ENCODE data around the gene CHGA. TPM values are rescaled to one million over a fixed set of nuclear protein-coding genes. Genes with fewer than 3 reads are reported as not detected.

CHGA gene
- total RNA-seq, 1 donor from 2014 or later, result 21.9 TPM

DNA sequence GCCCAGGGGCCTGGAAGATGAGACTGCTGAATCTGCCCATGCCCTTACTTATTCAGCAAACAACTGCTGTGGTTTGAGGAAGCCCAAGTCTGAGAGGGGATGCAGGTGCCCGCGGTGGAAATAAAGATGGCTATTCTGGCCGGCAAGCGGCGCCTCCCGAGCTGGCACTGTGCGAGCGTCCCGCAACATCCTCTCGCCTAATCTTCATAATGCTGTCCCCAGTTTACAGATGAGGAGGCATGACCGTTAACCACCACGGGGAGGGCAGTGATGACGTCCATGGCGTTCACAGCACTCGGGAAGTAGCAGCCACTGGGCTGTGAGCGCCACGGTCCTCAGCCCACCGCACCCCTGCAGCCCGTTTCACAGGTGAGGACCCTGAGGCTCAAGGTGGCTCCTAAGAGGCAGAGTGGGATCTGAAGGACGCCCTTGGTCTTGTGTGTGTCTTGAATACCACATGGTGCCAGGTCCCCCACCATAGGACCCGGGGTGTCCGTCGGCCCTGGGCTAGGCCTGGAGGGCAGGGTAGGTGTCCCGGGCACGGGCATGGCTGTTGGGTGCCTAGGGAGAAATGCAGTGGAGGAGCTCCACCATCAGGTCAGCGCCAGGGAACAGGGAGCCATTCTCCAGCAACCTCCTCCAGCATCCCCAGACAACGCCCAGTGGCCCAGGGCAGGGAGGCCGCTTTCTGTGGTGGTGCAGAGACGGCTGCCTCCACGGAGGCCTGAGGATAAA, 20.2 kb downstream of the CHGA start:
- no peak for DNase-seq (ENCODE audit: low spot score)

DNA sequence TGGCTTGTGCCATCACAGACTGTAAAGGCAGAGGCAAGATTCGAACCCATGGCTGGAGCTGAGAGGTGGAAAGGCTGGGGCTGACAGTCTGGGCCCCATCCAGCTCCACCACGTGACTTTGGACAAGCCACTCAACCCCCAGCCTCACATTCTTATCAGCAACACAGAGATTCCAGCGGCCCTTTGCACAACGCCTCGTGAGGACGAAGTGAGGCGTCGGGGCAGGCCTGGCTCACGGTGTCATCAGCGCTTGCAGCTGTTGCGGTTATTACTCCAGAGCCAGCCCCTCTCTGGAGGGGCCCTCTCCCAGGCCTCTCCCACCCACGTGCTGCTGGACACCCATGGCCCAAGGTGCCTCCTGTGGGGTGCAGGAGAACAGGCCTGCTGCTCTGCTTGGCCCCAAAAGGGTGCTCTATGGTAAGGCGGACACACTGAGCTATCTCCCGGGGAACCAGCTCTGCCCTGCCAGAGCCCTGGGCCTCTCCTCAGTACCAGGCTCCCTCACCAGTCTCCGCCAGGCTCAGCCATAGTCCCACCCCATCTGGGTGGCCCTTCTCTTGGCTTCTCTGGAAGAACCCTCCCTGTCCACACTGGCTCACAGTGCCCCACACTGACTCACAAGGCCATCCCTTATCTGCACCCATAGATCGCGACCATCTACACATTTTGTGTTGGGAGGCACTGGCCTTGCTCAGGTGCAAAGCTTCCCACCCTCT, 21.1 kb downstream of the CHGA start:
- DNase-seq (ENCODE audit: low spot score), result no peak

DNA sequence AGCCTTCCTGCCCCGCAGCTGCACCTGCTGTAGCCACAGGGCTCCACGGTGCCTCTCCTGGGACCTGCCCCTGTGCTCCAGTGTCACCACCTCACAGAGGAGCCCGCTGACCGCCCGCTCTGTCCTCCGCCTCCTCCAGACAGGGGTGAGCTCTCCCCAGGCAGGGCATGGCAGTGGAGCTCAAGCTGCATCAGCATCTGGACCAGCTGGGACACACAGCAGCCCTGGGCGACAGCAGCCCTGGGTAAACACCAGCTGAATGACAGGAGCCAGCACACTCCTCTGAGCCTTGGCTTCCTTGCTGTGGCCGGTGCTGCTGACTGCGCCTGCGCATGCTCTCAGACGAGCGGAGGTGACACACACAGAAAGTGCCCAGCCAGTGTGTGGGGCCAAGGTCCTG, 22.0 kb downstream of the CHGA start:
- no peak for DNase-seq (ENCODE audit: low spot score)

DNA sequence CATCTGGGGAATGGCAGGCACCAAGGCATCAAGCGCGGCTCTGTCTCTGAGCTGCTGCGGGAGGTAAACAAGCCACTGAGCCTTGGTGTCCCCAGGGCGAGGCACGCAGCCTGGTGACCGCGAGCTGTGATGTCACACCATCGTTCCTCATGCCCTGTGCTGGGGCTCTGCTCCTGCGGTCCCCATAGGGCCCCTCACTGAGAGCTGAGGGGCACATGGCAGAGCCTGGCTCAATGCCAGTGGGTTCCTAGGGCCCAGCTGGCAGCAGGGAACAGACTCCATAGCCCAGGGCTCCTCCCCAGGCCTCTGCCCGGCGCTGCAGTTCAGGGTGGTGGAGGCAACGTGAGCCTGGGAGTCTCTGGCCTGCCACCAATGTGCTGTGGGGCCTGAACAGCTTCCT, 22.6 kb downstream of the CHGA start:
- DNase-seq (ENCODE audit: low spot score), result no peak

DNA sequence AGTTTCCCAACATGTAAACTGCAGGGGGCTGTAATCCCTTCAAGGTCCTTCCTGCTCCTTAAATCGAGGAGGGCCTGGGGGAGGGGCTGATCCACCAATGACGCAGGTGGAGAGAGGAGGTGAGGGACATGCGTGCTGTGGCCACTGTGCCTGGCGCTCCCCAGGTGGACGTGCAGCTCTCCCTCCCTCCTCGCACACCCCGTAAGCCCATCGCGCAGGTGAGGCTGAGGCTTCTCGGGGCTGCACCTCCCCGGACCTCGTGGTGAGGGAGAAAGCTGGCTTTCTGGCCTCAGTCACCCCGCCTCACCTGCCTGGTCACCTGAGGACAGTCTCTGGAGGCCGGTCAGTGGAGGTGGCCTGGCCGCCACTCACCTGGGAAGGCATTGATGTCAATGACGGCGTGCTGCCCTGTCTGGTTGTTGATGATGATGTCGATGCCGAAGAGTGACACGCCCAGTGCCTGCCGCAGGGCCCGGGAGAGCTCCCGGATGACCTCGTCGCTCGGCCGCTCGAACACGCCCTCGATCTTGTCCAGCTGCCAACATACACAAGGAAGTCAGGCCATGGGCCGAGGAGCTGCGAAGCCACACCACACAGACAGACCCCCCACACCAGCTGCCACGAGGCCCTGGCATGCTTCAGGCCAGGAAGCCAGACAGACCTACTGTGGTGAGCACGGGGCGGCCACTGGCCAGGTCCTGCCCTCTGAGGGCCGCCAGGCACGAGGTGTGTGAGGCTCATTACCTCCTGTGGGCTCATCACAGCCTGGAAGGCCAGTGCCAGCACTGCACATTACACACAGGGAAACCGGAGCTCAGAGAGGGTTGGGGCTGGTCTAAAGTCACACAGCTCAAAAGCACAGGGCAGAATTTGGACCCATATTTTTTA, 23.3 kb downstream of the CHGA start:
- DNase-seq (ENCODE audit: low spot score), result no peak

DNA sequence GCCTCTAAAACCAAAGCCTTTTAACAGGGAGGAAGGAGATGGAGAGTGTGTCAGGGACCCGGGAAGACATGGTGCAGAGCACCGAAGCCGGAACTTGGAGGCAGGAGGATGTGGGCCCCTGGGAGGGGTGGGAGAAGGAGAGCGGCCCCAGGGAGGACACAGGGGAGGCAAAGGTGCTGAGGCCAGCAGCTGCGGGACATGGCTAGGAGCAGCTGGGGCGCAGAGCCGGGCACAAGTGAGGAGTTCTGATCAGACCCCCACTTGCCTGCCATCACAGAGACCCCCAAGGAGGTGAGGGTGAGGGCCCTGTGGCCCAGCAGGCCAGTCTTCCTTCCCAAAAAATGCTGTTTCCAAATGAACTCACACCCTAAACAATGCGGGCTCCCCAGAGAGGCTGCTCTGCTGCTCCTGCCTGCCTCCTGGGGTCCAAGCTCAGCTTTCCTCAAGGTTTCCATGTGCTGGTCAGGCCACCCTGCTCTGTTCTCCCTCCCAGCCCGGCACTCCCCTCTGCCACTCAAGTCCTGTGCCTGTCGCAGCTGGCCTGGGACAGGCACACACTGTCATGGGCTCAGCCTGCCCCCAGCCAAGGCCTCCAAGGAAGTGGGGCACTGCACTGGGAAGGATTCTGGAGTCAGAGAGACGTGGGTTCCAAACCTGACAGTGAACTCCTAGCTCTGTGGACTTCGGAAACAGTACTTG, 24.0 kb downstream of the CHGA start:
- DNase-seq (ENCODE audit: low spot score), result no peak

DNA sequence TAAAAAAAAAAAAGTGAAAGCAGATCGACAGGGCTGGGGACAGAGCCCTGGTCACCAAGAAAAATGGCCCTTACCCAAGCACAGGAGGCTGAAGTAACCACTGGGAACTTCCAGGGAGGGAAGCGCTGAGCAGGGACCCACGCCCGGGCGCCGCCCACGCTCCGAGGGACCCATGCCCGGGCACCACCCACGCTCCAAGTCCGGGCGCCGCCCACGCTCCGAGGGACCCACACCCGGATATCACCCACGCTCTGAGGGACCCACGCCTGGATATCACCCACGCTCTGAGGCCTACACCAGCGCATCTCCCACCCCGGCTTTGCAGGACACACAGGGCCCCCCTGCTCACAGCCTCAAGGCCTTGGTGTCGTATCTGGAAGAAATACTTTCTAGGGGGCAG, 25.7 kb downstream of the CHGA start:
- DNase-seq (ENCODE audit: low spot score), result no peak

DNA sequence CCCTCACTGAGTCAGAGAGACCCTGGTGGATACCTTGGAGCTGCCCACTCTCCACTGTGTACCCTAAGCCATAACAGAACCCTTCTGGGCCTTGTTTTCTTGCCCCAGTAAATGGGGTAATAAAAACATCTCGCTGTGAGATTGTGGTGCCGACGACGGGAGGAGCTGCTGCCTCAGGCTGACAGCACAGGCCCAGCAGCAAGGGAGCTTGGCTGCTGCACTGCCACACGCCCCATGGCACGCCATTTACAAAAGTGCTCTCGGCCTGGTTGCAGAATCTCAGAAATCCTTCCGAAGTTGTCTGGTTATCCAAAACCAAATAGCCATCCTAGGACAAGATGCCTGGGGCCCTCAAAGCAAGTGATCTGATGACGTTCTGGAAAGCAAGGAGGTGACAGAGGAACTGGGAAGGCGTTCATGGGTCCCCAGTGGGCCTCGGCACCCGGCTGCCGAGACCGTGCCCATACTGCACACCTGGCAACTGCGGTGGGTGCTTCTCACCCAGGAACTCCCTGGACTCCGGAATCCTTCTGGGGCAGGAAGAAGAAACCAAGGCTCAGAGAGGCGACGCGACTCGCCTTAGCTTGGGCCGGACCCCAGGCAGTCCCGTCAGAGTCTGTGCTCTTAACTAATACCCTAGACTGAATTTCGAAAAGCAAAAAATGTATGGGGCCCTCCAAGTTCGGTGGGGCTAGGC, 26.7 kb downstream of the CHGA start:
- no peak for DNase-seq (ENCODE audit: low spot score)

DNA sequence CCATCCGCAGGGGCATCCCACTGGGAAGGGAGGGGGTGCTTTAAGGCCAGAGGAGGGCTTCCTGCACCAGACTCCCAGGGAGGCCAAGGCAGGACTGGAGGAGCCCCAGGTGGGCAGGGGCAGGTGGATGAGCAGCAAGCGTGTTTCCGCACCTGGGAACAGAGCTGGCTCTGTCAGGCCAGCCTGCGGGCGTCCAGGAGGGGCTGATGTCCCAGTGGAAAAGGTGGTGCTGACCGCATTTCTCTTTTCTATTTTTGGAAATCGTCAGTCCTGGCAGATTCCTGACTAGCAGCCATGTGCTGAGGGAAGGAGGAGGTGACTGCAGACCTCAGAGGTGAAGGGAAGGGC, 27.2 kb downstream of the CHGA start:
- DNase-seq (ENCODE audit: low spot score), result no peak

DNA sequence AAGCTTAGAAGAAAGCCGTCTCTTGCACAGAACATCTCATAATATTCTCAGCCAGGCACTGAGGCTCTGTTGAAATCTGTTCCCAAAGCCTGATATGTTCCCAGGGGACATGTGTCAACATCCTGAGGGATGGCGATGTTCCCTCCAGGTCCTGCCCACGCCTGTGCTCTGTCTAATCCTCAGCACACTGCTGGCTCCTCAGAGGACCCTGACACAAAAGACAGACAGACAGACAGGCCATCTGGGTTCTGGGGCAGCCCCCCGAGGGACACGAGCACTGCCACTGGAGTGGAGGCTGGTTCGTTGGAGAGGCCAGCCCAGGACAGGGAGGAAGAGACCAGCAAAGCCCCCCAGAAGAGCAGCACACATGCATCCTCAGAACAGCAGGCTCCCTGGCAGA, 27.8 kb downstream of the CHGA start:
- no peak for DNase-seq (ENCODE audit: low spot score)

DNA sequence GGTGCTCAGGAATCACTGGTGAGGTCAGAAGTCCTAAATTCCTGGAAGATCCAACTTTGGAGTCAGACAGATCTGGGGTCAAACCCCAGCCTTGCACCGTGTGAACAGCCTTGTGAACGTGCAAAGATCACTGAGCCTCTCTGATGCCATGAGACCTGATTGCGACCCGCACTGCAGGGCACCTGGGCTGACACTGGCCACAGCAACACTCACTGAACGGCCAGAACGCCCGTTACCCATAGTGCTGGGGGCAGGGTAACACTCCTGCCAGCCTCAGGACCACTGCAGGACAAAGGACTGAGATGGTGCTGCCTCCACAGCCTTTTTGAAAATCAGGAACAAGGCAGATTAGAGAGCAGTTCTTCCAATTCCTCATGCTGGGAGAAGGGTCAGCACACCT, 28.3 kb downstream of the CHGA start:
- DNase-seq (ENCODE audit: low spot score), result no peak

DNA sequence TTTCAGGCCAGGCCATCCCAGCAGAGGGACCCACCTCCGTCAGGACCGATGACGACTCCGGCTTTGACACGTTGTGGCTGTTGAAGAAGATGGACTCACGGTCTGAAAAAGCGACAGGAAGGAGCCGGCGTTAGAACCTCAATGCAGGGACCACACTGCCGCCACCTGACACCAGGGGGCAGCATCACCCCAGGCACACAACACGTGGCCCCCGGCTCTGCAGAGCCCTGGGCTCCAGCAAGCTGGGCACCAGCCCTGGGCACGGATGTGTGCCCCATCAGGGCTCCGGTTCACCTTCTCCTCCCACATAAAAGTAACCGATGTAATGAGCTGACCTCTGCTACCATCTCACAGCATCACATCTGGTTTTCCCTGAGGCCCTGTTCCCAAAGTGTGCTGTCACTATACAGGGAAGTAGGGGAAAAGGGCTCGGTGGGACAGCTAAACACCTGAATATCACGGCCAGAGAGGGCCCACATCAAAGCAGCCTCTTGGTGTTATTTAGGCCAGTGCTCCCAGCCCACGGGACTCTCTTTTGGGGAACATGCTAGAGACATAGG, 29.0 kb downstream of the CHGA start:
- peak; percentile 50 for DNase-seq (ENCODE audit: low spot score)

DNA sequence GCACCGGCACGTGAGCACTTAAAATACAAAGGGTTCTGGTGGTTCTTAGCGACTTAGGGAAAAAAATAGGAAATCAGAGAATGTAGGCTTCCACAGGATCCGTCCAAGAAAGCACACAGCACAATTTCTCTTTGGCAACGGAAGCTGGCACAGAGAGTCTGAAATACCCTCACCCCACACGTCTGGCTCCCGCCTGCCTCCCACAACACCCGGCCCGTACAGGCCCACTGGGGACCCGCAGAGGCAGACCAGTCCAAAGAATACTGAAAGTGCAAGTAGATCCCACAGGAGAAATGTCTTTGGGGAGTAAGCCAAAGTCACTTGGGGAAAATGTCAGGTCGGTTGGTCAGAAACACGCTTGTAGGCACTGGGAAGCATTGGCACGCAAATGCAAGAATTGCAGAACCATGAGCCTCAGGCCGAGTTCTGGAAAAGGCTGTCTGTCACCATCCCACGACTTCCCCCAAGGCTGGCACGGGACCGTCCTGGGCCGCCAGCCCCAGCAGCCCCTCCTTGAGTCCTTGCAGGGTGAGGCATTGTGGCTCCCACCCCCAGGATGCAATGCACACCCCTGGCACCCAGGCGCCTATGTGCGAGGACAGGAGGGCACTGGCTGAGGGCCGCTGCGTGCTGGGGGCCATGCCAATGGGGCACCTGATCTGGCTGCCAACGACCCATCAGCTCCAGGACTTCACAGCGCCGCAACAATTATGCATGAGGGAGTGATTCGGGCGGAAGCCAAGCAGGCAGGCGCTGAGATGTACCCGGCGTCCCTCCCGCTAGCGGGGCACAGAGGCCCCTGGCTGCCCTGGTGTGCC, 29.7 kb downstream of the CHGA start:
- DNase-seq (ENCODE audit: low spot score), result no peak

DNA sequence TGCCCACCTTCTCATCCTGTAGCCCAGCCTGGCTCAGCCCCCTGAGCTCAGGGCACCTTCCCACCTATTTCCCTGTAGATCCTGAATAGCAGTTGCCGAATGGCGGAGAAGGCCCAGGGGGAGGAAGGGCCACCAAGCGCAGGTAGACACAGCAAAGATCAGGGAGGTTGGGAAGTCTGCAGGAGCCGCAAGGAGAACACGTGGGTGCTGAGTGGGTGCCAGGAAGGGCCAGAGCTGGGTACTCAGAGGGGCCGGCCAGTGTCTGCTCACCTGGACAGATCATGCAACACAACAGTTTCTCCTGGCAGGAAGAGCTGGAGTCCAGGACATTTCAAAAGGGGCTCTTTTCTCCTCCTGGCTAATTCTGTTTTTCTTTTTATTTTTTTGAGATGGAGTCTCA, 30.6 kb downstream of the CHGA start:
- DNase-seq (ENCODE audit: low spot score), result no peak

DNA sequence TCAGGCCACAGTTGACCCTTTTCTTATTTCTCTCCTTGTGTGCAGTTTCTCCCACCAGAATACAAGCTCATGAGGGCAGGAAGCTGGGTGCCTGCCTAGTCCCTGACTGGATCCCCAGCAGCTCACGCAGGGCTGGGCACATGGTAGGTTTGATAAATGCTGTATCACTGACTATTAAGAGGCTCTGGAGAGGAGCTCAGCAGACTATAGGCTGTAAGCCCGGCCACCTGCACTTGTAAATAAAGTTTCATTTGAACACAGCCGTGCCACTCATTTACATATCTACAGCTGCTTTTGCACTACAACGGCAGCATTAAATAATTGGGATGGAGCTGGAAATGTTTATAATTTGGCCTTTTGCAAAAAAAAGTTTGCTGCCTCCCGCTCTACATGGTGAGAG, 32.0 kb downstream of the CHGA start:
- no peak for DNase-seq (ENCODE audit: low spot score)

DNA sequence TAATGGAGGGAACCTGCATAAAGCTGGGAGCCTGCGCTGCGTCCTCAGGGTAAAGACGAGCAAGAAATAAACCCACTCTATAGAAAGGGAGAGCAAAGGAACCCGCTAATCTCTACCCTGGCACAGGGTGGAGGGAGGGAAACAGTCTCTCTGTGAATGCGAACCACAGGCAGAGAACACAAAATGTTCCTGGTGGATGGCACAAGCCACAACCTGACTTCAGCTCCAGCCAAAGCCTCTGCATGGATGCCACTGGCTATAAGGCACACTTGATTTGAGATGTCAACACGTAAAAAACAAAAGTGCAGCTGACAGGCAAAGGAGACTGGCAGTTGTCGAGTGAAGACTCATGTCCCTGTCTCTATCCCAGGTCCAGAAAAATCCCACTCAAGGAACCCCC, 32.4 kb downstream of the CHGA start:
- no peak for DNase-seq (ENCODE audit: low spot score)

DNA sequence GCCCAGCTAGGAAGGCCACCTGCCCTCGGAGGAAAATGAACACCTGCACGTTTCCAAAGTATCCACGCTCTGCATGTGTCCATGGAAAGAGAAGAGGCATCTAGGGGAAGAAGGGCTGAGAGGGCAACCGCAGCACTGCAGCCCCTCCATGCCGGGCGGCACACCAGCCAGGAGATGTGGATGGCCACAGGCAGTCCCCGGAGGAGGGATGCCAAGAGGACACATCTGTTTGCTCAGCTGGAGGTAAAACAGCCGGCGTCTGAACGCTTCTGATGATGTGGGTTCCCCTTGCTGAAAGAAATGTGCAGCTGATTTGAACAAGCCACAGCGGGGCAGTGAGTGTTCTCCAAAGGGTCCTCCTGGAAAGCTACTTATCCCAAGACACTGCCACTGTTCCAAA, 34.0 kb downstream of the CHGA start:
- no peak for DNase-seq (ENCODE audit: low spot score)

DNA sequence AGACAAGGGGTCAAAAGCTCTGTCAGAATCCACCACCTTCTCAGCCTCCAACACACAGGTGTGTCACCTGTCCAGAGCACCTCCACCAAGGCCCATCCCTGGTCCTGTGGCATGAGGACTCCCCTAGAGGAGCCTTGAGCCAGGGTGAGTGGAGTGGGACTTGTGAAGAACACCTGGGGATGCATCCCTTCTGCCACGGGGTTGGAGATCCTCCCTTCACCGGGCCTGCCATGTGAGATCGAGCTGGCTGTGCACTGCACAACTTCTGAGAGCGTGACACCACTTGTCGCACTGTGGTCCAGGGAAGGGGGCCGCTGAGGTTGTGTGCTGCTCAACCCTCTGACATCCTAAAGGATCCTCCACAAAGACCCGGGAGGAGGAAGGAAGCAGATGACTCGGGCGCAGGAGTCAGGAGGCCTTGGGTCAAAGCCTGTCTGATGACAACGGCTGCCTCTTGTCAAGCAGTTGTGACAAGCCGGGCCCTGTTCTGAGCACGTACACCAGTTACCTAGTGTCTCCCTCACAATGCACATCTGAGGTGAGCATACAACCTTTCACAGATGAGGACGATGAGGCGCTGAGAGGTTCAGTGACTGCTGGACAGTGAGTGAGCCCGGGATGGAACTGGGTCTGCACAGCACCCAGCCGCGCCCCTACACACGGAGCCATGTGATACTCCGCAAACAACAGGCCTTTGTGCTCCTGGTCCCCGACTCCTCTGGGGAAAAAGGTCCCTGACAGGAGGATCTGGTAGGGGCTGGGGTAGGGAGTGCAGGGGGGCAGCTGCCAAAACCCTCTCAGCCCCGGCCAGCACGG, 35.6 kb downstream of the CHGA start:
- DNase-seq (ENCODE audit: low spot score), result no peak

DNA sequence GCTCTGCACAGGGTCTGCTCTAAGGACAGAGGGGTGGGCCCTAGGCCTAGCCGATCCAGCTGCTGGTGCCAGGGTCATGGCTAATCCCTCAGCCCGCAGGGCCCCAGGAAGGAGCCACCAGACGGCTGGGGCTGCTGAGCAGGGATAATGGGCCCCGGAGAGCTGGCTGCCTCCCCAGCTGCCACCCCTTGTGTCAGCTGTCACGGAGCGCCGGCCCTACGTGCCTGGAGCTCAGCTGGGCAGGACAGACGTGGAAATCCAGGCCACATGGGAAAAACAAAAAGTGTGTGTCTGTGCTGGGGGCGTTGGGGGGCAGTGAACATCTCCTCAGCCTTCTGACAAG, 36.2 kb downstream of the CHGA start:
- DNase-seq (ENCODE audit: low spot score), result peak; percentile 15
